HEK293 (cell line): ENCODE measurements around the gene BLOC1S2.

ENCODE experiments used
- CTCF ChIA-PET: fragments of 350-600 bp; formaldehyde crosslinking; extraction: SDS; loops from one replicate; lab custom pipeline; 2021; ENCODE audit warnings: antibody characterized with exemption; lab: Yijun Ruan, JAX
- POLR2A ChIA-PET: fragments of 300-600 bp; formaldehyde crosslinking; extraction: SDS; loops from one replicate; lab custom pipeline; 2020; ENCODE audit warnings: antibody characterized with exemption, inconsistent platforms; lab: Yijun Ruan, JAX
- H3K27ac ChIP-seq: fragments of 200-500 bp; sonication (Bioruptor generic); 2 replicates; pipeline ENCODE4 v1.5.1; 2014; ENCODE audit warnings: low read depth, low read length, control low read depth, inconsistent platforms; ENCODE audit errors: extremely low read depth
- H3K36me3 ChIP-seq, 2 experiments: fragments of 200-500 bp in 1 of 2; sonication (Bioruptor generic) in 1 of 2; 1 replicate in 1 of 2; 2 replicates in 1 of 2; pipeline ENCODE4 v1.5.1; 2014 to 2017; ENCODE audit warnings: inconsistent platforms in 2 of 2, low read length in 2 of 2; ENCODE audit not compliant: control insufficient read depth in 2 of 2, insufficient read depth in 1 of 2
- H3K4me1 ChIP-seq: fragments of 200-500 bp; sonication (Bioruptor generic); 2 replicates; pipeline ENCODE4 v1.5.1; 2014; ENCODE audit warnings: mild to moderate bottlenecking, low read length, inconsistent platforms; ENCODE audit not compliant: control insufficient read depth, insufficient read depth
- H3K4me3 ChIP-seq: 2 replicates; pipeline ENCODE4 v1.5.1; 2011; ENCODE audit warnings: low read depth, mild to moderate bottlenecking, control low read depth, low read length, moderate library complexity
- H3K9me3 ChIP-seq: fragments of 200-500 bp; sonication (Bioruptor generic); 2 replicates; pipeline ENCODE4 v1.5.1; 2014; ENCODE audit warnings: low read depth, low read length, inconsistent platforms; ENCODE audit not compliant: control insufficient read depth, insufficient read depth
- KLF8 ChIP-seq: fragments of 450-650 bp; formaldehyde crosslinking; IDR thresholded peaks from 2 replicates; pipeline ENCODE4 v1.5.1; 2016; ENCODE audit warnings: missing biosample characterization, missing genetic modification characterization
- REST ChIP-seq: fragments of 450-650 bp; formaldehyde crosslinking; IDR thresholded peaks from 2 replicates; pipeline ENCODE4 v1.5.1; 2016; ENCODE audit warnings: missing biosample characterization, missing genetic modification characterization
- SALL2 ChIP-seq: fragments of 450-650 bp; formaldehyde crosslinking; IDR thresholded peaks from 2 replicates; pipeline ENCODE4 v1.5.0; 2017; ENCODE audit warnings: missing biosample characterization, mild to moderate bottlenecking, missing genetic modification characterization, borderline replicate concordance
- ZBTB48 ChIP-seq: fragments of 450-650 bp; formaldehyde crosslinking; IDR thresholded peaks from 2 replicates; pipeline ENCODE4 v1.5.1; 2016; ENCODE audit warnings: missing biosample characterization, missing genetic modification characterization
- ZIC2 ChIP-seq: fragments of 450-650 bp; formaldehyde crosslinking; IDR thresholded peaks from 2 replicates; pipeline ENCODE4 v1.5.1; 2016; ENCODE audit warnings: missing biosample characterization, missing genetic modification characterization
- ZNF10 ChIP-seq: fragments of 450-650 bp; formaldehyde crosslinking; IDR thresholded peaks from 2 replicates; pipeline ENCODE4 v1.5.1; 2017; ENCODE audit warnings: missing biosample characterization, missing genetic modification characterization
- ZNF112 ChIP-seq: fragments of 450-650 bp; formaldehyde crosslinking; IDR thresholded peaks from 2 replicates; pipeline ENCODE4 v1.5.0; 2017; ENCODE audit warnings: missing biosample characterization, missing genetic modification characterization
- ZNF280D ChIP-seq: fragments of 450-650 bp; formaldehyde crosslinking; IDR thresholded peaks from 2 replicates; pipeline ENCODE4 v1.5.1; 2016; ENCODE audit warnings: missing biosample characterization, missing genetic modification characterization
- ZNF366 ChIP-seq: fragments of 450-650 bp; formaldehyde crosslinking; conservative IDR thresholded peaks from 2 replicates; pipeline ENCODE4 v1.5.1; 2016; ENCODE audit warnings: missing biosample characterization, missing genetic modification characterization
- ZNF433 ChIP-seq: fragments of 450-650 bp; formaldehyde crosslinking; IDR thresholded peaks from 2 replicates; pipeline ENCODE4 v1.5.1; 2016; ENCODE audit warnings: missing biosample characterization, missing genetic modification characterization, low read depth
- ZNF654 ChIP-seq: fragments of 450-650 bp; formaldehyde crosslinking; IDR thresholded peaks from 2 replicates; pipeline ENCODE4 v1.5.1; 2016; ENCODE audit warnings: low read depth, missing biosample characterization, missing genetic modification characterization
- ZNF791 ChIP-seq: fragments of 450-650 bp; formaldehyde crosslinking; IDR thresholded peaks from 2 replicates; pipeline ENCODE4 v1.5.1; 2016; ENCODE audit warnings: missing biosample characterization, missing genetic modification characterization
- TF ChIP-seq, protein P1 (sequence below): fragments of 450-650 bp; formaldehyde crosslinking; conservative IDR thresholded peaks from 2 replicates; pipeline ENCODE4 v1.5.1; 2016; ENCODE audit warnings: low read depth, missing biosample characterization, missing genetic modification characterization
- TF ChIP-seq, protein P2 (sequence below): fragments of 450-650 bp; IDR thresholded peaks from 2 replicates; pipeline ENCODE4 v1.5.1; 2018; ENCODE audit warnings: missing biosample characterization, mild to moderate bottlenecking, missing genetic modification characterization
- TF ChIP-seq, protein P3 (sequence below): fragments of 450-650 bp; formaldehyde crosslinking; optimal IDR thresholded peaks from 2 replicates; pipeline ENCODE3; 2016; ENCODE audit warnings: missing biosample characterization, mild to moderate bottlenecking, missing genetic modification characterization

Gene BLOC1S2

GRCh38 chr10:100291356-100291755, 4.9 kb upstream of the BLOC1S2 start:
- ChIA-PET CTCF (interaction anchor here (0.8 to 1.8 kb wide), 3 partner anchors 10 to 446 kb away, joined by 3 to 5 read pairs (median 4); no protein-coding TSS in a partner anchor), POLR2A (interaction anchor here (0.6 kb wide), 1 partner anchor 211 kb away, joined by 4 read pairs; no protein-coding TSS in a partner anchor)
- Histone ChIP-seq H3K36me3 (no peaks in the 10 kb centered on the region), H3K4me1 (no peaks in the 10 kb centered on the region), H3K9me3 (no peaks in the 10 kb centered on the region), H3K4me3 (no peak overlapping the region), H3K27ac (no peak overlapping the region)
- TF ChIP-seq, protein P1, sequence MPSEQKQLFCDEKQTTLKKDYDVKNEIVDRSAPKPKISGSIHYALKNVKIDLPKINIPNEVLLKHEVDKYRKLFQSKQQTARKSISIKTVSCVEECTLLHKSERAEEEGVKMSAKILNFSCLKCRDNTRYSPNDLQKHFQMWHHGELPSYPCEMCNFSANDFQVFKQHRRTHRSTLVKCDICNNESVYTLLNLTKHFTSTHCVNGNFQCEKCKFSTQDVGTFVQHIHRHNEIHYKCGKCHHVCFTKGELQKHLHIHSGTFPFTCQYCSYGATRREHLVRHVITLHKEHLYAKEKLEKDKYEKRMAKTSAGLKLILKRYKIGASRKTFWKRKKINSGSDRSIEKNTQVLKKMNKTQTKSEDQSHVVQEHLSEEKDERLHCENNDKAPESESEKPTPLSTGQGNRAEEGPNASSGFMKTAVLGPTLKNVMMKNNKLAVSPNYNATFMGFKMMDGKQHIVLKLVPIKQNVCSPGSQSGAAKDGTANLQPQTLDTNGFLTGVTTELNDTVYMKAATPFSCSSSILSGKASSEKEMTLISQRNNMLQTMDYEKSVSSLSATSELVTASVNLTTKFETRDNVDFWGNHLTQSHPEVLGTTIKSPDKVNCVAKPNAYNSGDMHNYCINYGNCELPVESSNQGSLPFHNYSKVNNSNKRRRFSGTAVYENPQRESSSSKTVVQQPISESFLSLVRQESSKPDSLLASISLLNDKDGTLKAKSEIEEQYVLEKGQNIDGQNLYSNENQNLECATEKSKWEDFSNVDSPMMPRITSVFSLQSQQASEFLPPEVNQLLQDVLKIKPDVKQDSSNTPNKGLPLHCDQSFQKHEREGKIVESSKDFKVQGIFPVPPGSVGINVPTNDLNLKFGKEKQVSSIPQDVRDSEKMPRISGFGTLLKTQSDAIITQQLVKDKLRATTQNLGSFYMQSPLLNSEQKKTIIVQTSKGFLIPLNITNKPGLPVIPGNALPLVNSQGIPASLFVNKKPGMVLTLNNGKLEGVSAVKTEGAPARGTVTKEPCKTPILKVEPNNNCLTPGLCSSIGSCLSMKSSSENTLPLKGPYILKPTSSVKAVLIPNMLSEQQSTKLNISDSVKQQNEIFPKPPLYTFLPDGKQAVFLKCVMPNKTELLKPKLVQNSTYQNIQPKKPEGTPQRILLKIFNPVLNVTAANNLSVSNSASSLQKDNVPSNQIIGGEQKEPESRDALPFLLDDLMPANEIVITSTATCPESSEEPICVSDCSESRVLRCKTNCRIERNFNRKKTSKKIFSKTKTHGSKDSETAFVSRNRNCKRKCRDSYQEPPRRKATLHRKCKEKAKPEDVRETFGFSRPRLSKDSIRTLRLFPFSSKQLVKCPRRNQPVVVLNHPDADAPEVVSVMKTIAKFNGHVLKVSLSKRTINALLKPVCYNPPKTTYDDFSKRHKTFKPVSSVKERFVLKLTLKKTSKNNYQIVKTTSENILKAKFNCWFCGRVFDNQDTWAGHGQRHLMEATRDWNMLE (tag by site-specific recombination), result no peak
- no peak for TF ChIP-seq ZNF654 (tag by site-specific recombination)
- TF ChIP-seq, protein P2, sequence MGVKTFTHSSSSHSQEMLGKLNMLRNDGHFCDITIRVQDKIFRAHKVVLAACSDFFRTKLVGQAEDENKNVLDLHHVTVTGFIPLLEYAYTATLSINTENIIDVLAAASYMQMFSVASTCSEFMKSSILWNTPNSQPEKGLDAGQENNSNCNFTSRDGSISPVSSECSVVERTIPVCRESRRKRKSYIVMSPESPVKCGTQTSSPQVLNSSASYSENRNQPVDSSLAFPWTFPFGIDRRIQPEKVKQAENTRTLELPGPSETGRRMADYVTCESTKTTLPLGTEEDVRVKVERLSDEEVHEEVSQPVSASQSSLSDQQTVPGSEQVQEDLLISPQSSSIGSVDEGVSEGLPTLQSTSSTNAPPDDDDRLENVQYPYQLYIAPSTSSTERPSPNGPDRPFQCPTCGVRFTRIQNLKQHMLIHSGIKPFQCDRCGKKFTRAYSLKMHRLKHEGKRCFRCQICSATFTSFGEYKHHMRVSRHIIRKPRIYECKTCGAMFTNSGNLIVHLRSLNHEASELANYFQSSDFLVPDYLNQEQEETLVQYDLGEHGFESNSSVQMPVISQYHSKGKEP (tag by site-specific recombination), result no peak
- TF ChIP-seq ZNF280D (tag by site-specific recombination), result no peak
- TF ChIP-seq SALL2 (tag by site-specific recombination), result no peak
- TF ChIP-seq ZNF791 (tag by site-specific recombination), result no peak
- TF ChIP-seq ZIC2 (tag by site-specific recombination), result no peak

DNA sequence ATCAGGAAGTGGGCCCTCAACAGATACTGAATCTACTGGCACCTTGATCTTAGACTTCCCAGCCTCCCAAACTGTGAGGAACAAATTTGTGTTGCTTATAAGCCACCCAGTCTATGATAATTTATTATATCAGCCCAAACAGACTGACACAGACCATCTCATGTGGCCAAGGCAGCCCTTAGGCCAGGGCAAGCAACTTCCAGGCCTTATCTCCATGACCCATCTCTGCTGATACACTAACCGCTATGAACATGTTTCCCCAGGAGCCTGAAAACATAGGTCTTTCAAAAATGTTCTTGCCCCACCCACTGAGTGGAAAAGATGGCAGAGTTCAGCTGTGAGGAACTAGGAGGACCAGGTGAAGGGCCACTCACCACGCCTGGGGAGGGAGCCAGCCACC, 3.2 kb upstream of the BLOC1S2 start:
- H3K4me3 ChIP-seq, result no peak overlapping the region
- ChIA-PET CTCF (interaction anchor here (1.1 kb wide), 1 partner anchor 53 kb away, joined by 3 read pairs; no protein-coding TSS in a partner anchor), POLR2A (no interaction called here)
- H3K4me1 ChIP-seq, result no peaks in the 10 kb centered on the region
- no peak for TF ChIP-seq ZNF433
- TF ChIP-seq, protein P3, sequence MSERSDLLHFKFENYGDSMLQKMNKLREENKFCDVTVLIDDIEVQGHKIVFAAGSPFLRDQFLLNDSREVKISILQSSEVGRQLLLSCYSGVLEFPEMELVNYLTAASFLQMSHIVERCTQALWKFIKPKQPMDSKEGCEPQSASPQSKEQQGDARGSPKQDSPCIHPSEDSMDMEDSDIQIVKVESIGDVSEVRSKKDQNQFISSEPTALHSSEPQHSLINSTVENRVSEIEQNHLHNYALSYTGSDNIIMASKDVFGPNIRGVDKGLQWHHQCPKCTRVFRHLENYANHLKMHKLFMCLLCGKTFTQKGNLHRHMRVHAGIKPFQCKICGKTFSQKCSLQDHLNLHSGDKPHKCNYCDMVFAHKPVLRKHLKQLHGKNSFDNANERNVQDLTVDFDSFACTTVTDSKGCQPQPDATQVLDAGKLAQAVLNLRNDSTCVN (tag by site-specific recombination), result no peak
- no peak for TF ChIP-seq ZNF791 (tag by site-specific recombination)
- no peak for TF ChIP-seq ZNF112 (tag by site-specific recombination)
- TF ChIP-seq REST, result no peak
- no peak for TF ChIP-seq ZBTB48 (tag by site-specific recombination)
- TF ChIP-seq ZIC2 (tag by site-specific recombination), result no peak
- TF ChIP-seq KLF8 (tag by site-specific recombination), result no peak
- no peak for TF ChIP-seq ZNF10 (tag by site-specific recombination)
- no peak for TF ChIP-seq ZNF366 (tag by site-specific recombination)
- no peak overlapping the region for H3K27ac ChIP-seq
- peaks cover 0 to 4% of the 10 kb centered on the region in 2 experiments; a peak in 1 of 3 replicates for H3K36me3 ChIP-seq
- no peaks in the 10 kb centered on the region for H3K9me3 ChIP-seq
